Glutamatergic neuron (in vitro differentiated cells): ENCODE data around the gene DCLK1. TPM values are rescaled to one million over a fixed set of nuclear protein-coding genes. Genes with fewer than 3 reads are reported as not detected.

Source experiments
- DNase-seq: peaks from one replicate; pipeline ENCODE4 v3.0.0; 2022
- H3K27ac Mint-ChIP-seq: one replicate; pipeline ENCODE4 v1.8.0; 2020; ENCODE audit warnings: mild to moderate bottlenecking, mixed read lengths, inconsistent platforms; ENCODE audit not compliant: unreplicated experiment
- H3K27me3 Mint-ChIP-seq: one replicate; pipeline ENCODE4 v1.8.0; 2020; ENCODE audit warnings: mild to moderate bottlenecking, moderate library complexity, mixed read lengths, inconsistent platforms; ENCODE audit not compliant: unreplicated experiment
- H3K36me3 Mint-ChIP-seq: one replicate; pipeline ENCODE4 v1.8.0; 2020; ENCODE audit warnings: mild to moderate bottlenecking, mixed read lengths, inconsistent platforms; ENCODE audit not compliant: unreplicated experiment
- H3K4me1 Mint-ChIP-seq: one replicate; pipeline ENCODE4 v1.8.0; 2020; ENCODE audit warnings: mild to moderate bottlenecking, low read depth, mixed read lengths, inconsistent platforms; ENCODE audit not compliant: unreplicated experiment
- H3K4me3 Mint-ChIP-seq: one replicate; pipeline ENCODE4 v1.8.0; 2020; ENCODE audit warnings: mild to moderate bottlenecking, mixed read lengths, inconsistent platforms; ENCODE audit not compliant: unreplicated experiment
- H3K9me3 Mint-ChIP-seq: one replicate; pipeline ENCODE4 v1.8.0; 2020; ENCODE audit warnings: mild to moderate bottlenecking, moderate library complexity, mixed read lengths, inconsistent platforms; ENCODE audit not compliant: unreplicated experiment
- CTCF ChIP-seq: fragments of 200-600 bp; sonication (generic); IDR thresholded peaks from one replicate; pipeline ENCODE4 v1.5.0; 2021; ENCODE audit not compliant: partially characterized antibody, unreplicated experiment
- total RNA-seq: library from RNA; stranded (reverse); fragmentation: NEBNext Ultra II Directional; extraction: Animal tissue kit (Norgen Biotek cat#: 25700); gene quantifications from one replicate; pipeline ENCODE4 v1.2.1, GENCODE V29; 2021; ENCODE audit not compliant: unreplicated experiment

Gene DCLK1
- total RNA-seq, 1 donor from 2014 or later: 63.9 TPM

- DNase-seq: no peak
- Mint-ChIP-seq H3K4me1 (peaks cover 30% of the 10 kb centered on the region), H3K9me3 (peaks cover 4% of the 10 kb centered on the region), H3K36me3 (no peaks in the 10 kb centered on the region), H3K27ac (no peak overlapping the region), H3K27me3 (no peaks in the 10 kb centered on the region), H3K4me3 (no peak overlapping the region)
- TF ChIP-seq CTCF: no peak
These were observed 294.7 kb downstream of the DCLK1 start for GRCh38 chr13:35836446-35836845.

GRCh38 chr13:35835989-35836388, 295.2 kb downstream of the DCLK1 start:
- H3K4me1 Mint-ChIP-seq: peaks cover 27% of the 10 kb centered on the region
- H3K36me3 Mint-ChIP-seq: no peaks in the 10 kb centered on the region
- peaks cover 4% of the 10 kb centered on the region for H3K9me3 Mint-ChIP-seq
- TF ChIP-seq CTCF: no peak
- H3K4me3 Mint-ChIP-seq: no peak overlapping the region
- no peak for DNase-seq
- no peak overlapping the region for H3K27ac Mint-ChIP-seq
- H3K27me3 Mint-ChIP-seq: no peaks in the 10 kb centered on the region

- no peak overlapping the region for H3K4me3 Mint-ChIP-seq
- peaks cover 19% of the 10 kb centered on the region for H3K4me1 Mint-ChIP-seq
- no peaks in the 10 kb centered on the region for H3K36me3 Mint-ChIP-seq
- no peaks in the 10 kb centered on the region for H3K27me3 Mint-ChIP-seq
- no peak for DNase-seq
- peaks cover 2% of the 10 kb centered on the region for H3K9me3 Mint-ChIP-seq
- H3K27ac Mint-ChIP-seq: no peak overlapping the region
- no peak for TF ChIP-seq CTCF
These were observed 297.4 kb downstream of the DCLK1 start for GRCh38 chr13:35833608-35834275.

GRCh38 chr13:35833031-35833430, 298.2 kb downstream of the DCLK1 start:
- no peak for TF ChIP-seq CTCF
- H3K4me1 Mint-ChIP-seq: peaks cover 19% of the 10 kb centered on the region
- no peaks in the 10 kb centered on the region for H3K27me3 Mint-ChIP-seq
- H3K27ac Mint-ChIP-seq: no peak overlapping the region
- no peaks in the 10 kb centered on the region for H3K36me3 Mint-ChIP-seq
- DNase-seq: no peak
- peaks cover 2% of the 10 kb centered on the region for H3K9me3 Mint-ChIP-seq
- no peak overlapping the region for H3K4me3 Mint-ChIP-seq

- Mint-ChIP-seq H3K27ac (no peak overlapping the region), H3K9me3 (peaks cover 2% of the 10 kb centered on the region), H3K36me3 (no peaks in the 10 kb centered on the region), H3K4me1 (peaks cover 19% of the 10 kb centered on the region), H3K4me3 (no peak overlapping the region), H3K27me3 (no peaks in the 10 kb centered on the region)
- no peak for TF ChIP-seq CTCF
- no peak for DNase-seq
These were observed 298.6 kb downstream of the DCLK1 start for GRCh38 chr13:35832551-35832950.
